Stimulated activated CD8-positive, alpha-beta memory T cell treated with anti-CD3 and anti-CD28 coated beads, Interleukin-4, amount 100 ng/mL, for 24 hours (primary cell): ENCODE results near the gene HIBADH.

Experiments used
- DNase-seq: peaks from one replicate; pipeline ENCODE4 v3.0.0-alpha.2; 2020; ENCODE audit warnings: low read depth

The HIBADH gene

GRCh38 chr7:27491534-27491933, 171.1 kb downstream of the HIBADH start:
- DNase-seq = no peak

DNA sequence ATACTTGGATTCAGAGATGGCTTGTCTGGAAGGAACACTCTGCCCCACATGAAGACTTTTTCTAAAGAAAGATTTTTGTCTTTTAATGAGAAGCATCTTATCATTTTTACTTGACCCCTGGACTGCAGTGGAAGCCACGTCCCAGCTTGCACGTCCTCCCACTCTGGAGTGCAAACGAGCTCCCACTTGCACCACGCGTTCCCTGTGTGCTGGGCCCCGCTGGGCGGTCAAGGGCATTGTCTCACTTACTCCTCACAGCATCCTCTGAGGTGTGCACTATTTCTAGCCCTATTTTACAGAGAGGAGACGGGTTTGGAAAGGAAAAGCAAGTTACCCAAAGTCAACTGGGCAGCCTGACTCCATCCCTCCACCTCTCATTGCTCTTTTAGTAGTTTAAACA, 175.2 kb downstream of the HIBADH start:
- DNase-seq = no peak

- no peak for DNase-seq
Observed at GRCh38 chr7:27484451-27484850, 178.2 kb downstream of the HIBADH start.

- DNase-seq = no peak
Observed at GRCh38 chr7:27482219-27482618, 180.5 kb downstream of the HIBADH start.

GRCh38 chr7:27478556-27478955, 184.1 kb downstream of the HIBADH start:
- no peak for DNase-seq

- no peak for DNase-seq
Observed at GRCh38 chr7:27478084-27478483, 184.6 kb downstream of the HIBADH start.

DNA sequence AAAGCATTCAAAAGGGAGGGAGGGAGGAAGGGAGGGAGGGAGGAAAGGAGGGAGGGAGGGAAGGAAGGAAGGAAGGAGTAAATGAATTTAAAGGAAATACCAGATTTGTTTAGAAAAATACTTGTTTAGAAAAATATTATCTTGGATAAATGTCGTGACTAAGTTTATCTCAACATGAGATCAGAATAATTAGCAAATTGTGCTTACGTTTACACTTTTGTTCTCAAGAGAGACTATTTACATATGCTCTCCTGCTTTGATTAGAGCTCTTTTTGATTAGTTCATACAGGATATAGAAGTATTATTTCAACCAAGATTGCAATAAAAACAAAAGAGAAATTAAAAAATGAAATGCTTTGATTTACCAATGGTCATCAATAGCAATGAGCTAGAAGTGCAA, 186.2 kb downstream of the HIBADH start:
- no peak for DNase-seq
